Hematopoietic multipotent progenitor cell treated with erythropoietin and hydrocortisone succinate and interleukin-3 and kit ligand, for 6 days (in vitro differentiated cells): ENCODE measurements around the gene SETX.

ENCODE experiments used
- DNase-seq: peaks from one replicate; pipeline ENCODE4 v3.0.0-alpha.2; 2015

Gene SETX

GRCh38 chr9:132356324-132356924 is 1.6 kb upstream of the SETX start:
- peak; percentile 15 for DNase-seq

DNA sequence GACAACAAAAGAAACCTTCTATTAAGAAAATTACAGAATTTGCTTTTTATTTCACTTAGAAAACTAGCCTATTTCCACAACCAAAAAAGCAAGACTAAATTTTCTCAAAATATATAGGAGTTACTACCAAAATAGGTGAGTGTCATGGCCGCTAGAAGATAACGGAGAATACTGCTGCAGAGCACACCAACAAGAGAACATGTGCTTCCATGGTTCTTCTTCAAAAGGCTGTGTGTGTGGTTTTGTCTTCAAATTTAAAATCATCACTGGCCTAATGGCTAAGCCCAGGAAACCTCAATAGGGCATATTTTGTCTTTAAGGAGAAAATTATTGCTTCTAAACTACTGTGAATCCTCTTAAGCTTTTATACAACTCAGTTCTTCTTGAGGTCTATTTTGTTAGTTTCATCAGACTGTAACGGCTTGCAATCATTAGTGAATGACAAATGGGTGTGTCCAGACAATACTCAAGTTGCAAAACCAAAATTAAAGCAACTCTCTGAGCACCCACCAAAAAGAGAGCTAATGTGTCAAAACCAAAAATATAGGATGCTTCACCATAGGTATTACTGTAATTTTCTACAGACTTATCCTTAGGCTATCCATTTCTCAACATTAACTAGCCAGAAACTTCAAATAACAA is 3.3 kb downstream of the SETX start:
- peak; percentile 56 for DNase-seq

DNA sequence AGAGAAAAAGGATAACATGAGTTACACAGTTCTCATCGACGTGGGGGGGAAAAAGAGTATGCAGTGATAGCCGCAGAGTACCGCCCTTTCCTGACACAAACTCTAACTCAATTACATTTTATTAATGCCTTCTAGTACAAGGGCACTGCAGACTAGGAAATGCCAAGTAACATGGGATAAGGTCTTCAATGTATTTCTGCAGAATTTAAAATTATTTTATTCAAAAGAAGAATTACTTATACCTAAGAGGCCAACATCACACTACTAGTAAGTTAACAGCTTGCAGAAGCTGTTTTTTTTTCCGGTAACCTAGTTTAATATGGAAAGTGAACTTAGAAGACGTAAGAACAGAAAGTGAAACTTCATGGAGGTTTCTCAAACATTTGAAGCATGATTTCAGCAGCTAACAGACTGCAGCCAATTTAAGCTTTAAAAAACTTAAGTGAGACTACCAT is 3.9 kb downstream of the SETX start:
- DNase-seq, result peak; percentile 66

DNA sequence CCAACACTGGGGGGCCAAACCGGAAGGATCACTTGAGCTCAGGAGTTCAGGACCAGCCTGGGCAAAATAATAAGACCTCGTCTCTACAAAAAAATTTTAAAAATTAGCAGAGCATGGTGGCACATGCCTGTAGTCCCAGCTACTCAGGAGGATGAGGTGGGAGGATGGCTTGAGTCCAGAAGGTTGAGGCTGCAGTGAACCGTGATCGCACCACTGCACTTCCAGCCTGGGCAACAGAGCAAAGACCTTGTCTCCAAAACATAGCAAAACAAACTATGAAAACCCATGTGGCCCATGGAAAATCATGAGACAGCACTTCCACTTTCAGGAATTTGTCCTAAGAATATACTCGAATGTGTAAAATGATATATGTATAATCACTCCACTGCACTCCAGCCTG is 6.1 kb downstream of the SETX start:
- DNase-seq, result no peak

DNA sequence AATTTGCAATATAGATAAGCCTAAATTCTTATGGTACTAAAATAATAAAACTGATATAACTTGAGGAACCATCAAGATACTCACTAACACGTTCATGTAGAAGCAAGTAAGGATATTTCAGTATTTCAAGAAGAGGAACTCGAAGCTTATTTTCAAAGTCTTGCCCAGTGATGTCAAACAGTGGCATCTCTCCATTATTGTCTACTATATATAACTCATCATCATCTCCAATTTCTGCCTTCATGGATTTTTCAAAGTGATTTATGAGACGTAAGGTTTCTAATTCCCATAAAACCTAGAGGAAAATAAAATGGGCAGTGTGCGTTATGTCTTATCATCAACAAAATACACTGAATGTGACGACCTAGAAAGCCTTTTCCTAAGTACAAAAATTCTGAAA is 8.6 kb downstream of the SETX start:
- no peak for DNase-seq

GRCh38 chr9:132341177-132341840 is 13.5 kb downstream of the SETX start:
- DNase-seq, result no peak

GRCh38 chr9:132334364-132334763 is 20.4 kb downstream of the SETX start:
- no peak for DNase-seq

DNA sequence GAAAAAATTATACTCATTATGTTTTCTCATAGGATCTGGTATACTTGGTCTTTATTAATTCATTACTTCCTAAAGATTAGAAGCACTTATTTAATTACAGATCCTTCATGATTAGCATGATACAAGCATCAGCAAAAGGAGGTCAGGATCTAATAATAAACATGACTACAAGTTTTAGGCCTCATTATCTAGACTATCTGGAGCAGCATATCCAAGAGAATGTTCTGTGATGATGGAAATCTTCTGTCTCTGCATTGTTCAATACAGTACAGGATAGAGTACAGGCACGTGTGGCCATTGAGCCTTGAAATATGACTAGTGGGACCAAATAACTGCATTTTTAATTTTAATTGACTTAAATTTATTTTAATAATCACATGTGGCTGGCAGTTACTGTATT is 21.2 kb downstream of the SETX start:
- no peak for DNase-seq

DNA sequence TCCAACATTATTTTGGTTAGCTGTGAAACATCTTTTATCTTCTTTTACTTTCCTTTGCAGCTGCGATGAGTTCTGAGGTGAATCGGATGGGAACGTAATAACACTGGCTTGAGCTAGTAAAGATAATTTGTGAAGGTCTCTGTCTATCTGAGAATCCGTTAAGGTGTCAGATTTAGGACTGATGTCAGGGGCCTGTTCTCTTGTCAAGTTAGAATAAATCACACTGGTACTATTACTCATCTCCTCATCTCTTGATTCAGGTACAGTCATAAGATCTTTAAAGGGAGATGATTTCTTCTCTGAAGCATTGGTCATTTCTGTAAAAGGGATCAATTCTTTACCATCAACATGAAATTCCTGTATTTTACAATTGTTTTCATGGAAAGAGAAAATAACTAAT is 26.2 kb downstream of the SETX start:
- no peak for DNase-seq

- DNase-seq, result no peak
Observed at GRCh38 chr9:132327537-132327936, 27.2 kb downstream of the SETX start.

- DNase-seq, result peak; percentile 28
Observed at GRCh38 chr9:132324425-132324824, 30.4 kb downstream of the SETX start.

- DNase-seq, result no peak
Observed at GRCh38 chr9:132319421-132320110, 35.2 kb downstream of the SETX start.

GRCh38 chr9:132312873-132313272 is 41.9 kb downstream of the SETX start:
- no peak for DNase-seq

DNA sequence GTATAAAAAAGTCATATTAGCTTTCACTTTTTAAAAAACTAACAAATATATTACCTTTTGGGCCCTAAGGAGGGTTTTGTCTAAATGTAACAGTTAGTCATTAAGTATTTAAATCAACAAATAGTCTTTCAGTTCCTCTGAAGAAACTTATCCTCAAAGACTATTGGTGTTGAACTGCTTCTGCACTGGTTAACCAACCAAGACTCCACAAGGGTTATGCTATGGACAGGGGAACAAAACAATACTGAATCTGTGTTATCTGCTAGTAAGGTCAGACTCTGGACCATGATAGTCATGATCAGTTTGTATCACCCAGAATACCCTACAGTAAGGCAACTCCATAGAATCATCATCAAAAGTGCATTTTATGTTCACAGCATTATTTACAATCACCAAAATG is 42.4 kb downstream of the SETX start:
- DNase-seq, result no peak

DNA sequence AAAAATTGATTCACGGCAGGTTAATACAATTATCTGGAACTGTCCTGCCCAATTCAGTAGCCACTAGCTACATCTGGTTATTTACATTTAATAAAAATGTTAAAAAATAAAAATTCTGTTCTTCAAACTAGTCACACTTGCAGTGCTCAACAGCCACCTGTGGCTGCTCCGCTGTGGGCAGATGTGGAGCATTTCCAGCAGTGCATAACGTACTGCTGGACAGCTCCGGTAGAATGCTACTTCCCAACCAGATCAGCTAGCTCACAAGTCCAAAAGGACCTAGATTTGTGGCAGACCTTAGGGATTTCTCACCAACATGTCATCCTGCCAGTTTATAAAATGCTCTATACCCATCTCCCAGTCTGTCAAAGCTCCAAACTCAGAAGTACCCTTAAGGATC is 42.8 kb downstream of the SETX start:
- DNase-seq, result no peak

- no peak for DNase-seq
Observed at GRCh38 chr9:132309056-132309455, 45.7 kb downstream of the SETX start.

GRCh38 chr9:132301521-132301920 is 53.3 kb downstream of the SETX start:
- DNase-seq, result no peak

DNA sequence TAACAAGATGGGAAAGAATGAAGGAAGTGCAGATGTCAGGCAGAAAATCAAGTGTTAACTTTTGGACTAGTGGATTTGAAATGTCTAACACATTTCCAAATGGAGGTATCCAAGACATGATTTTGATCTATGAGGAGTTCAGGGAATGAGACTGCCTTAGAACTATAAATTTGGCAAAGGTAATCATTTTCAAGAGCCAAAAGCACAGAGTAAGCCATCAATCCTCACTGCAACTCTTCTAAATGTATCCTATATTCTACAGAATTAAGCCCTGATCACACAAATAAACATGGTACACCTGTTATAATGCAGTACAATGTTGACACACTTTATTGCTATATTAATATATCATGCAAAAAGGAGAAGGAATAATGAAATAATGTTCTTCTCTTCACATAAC is 55.6 kb downstream of the SETX start:
- no peak for DNase-seq

- DNase-seq, result no peak
Observed at GRCh38 chr9:132295181-132295580, 59.6 kb downstream of the SETX start.

- no peak for DNase-seq
Observed at GRCh38 chr9:132293145-132293721, 61.6 kb downstream of the SETX start.

- DNase-seq, result peak; percentile 63
Observed at GRCh38 chr9:132288966-132289365, 65.8 kb downstream of the SETX start.

DNA sequence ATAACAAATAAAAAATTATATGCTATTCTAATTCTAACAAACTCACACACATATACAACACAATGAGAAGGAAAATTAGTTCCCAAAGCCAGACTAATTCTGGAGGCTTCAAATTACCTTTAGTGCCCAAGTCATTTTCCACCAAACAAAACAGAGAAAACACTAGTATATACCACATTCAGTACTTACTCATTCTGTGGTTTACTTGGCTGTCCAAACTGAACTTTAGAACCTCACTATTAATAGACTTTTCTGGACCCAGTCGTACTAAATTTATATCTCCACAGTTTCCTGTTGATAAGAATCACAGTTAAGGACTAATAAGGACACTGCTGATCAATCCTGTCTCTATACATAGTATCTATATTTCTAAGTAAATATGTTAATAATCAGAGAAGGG is 66.4 kb downstream of the SETX start:
- no peak for DNase-seq

DNA sequence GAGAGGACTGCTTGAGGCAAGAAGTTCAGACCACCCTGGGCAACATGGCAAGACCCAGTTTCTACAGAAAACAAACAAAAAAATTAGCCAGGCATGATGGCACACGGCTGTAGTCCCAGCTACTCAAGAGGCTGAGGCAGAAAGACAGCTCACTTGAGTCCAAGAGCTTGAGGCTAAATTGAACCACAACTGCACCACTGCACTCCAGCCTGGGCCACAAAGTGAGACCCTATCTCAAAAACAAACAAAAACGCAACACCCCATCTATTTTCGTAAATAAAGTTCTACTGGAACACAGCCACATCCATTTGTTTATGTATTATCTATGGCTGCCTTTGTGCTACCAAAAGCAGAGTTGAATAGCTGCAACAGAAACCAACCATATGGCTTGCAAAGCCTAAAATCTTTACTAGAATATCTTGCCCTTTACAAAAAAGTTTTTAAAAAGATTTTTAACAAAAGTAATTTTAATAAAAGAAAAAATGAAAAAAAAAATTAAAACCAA is 67.5 kb downstream of the SETX start:
- no peak for DNase-seq
